Epidermal melanocyte (primary cell): ENCODE measurements around the gene NT5DC3.

Experiments
- DNase-seq: peaks from one replicate; pipeline ENCODE4 v3.0.0; 2011; ENCODE audit warnings: low spot score; ENCODE audit not compliant: insufficient read length

Gene NT5DC3

DNA sequence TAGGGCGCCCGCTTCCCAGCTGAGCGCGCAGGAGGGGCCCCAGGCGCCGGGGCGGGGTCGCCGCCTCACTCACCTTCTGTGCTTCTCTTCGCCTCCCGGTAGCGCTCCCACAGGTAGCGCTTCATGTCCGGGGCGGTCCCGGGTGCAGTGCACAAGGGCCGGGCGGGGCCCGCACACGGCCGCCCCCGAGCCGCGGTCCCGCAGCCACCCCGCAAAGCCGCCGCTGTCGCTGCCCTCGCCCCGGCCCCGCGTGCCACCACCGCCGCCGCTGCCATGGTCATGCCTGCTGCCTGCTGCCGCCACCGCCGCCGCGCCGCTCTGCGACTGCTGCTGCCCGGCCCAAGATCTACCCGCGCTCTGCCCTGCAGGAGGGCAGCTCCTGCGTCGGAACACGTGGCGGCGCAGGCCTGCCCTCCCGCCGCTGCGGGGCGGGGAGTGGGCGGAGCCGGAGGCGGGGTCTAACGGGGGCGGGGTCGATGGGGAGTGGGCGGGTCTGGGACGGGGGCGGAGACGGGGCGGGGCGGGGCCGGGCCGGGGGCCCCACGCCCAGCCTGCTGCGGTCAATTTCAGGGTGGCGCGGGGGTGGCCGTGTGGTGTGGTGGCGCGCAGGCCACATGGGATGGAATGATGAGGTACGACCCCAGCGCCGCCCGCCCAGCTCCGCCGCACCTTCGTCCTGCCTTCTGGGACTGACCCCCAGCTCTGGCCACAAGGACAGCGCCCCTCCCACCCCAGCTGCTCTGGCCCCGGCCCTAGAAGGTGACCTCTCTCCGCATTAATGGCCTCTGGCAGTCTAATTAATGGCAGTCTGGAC, at the start of gene NT5DC3:
TSS of gene NT5DC3 (minus strand) at position 359 of the 814 bp plus-strand sequence. CDS start at position 281, 78 bp downstream.
- peak; percentile 54 for DNase-seq

DNA sequence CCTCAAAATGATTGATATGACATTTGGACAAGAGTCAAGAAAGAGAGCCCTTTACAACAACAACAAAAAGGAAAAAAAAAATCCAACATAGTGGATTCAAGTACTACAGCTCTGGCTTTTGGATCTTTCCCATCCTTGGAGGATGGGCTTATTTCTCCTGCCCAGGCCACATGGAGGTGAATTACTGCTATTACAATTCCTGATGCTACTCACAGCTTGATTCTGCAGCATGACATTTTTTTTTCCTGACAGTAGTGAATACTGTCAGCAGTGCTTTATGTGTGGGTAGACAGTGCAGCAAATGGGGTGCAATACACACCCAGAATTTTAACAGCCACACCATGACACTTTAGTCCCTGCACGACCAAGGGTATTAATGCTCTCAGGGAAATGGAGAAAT, 46.7 kb upstream of the NT5DC3 start:
- DNase-seq = no peak

DNA sequence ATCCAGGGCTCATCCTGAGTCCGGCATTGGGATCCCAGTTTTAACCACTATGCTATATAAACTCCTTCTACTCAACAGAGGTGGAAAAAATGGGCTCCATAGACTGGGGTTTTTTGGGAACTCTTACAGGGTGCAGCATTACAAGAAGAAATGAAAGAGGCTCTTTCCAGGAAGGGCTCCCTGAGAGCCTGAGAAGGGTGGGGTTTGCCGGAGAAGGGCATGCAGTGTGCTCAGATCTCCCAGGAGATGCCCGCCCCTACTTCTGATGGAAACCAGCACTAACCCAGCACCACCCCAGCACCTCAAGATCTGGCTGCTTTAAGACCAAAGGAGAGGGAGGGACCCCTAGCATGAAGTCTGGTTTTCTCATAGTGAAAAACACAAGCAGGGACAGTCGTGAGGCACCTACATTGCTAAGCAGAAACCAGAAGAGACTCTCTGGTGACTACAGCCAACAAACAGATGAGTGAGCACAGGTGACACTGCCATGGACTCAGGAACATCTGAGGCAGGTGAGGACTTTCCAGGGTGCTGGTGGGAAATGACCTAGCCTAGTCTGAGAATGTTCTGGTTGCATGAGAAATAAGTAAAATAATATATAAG, 45.3 kb upstream of the NT5DC3 start:
- no peak for DNase-seq

DNA sequence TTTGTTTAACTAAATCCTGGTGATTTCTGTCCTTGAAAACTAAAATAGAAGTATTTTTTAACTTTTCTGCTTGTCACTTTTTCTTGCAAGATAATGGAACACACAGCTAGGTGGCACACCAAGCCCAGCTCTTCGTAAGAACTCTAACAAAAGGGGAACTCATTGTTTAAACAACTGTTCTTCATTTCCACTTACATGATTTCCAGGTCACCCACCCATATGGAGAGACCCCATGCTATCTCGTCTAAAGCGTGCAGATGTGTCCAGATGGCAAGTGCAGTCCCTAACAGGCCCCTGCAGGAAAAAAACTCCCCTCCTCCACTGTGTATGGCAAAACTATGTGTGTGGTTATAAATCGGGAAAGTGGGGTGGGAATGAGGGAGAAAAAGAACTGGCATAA, 43.3 kb upstream of the NT5DC3 start:
- DNase-seq = no peak

DNA sequence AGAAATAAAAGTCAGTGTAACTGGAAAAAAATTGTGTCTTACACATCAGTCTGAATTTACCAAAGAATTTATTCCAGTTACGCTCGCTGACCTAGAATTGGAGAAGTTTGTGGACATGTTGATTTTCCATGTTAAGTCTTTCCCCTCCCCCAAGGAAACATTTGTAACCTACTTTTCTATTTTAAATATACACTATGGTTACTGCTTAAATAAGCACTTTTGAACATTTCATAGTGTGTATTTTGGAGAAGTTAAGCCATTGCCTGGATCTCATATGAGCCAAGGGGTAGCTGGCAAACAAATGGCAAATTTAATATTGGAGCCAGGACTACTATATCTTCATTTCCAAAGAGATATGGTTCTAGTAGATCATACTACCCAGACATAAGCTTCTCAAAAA, 42.9 kb upstream of the NT5DC3 start:
- DNase-seq = no peak

DNA sequence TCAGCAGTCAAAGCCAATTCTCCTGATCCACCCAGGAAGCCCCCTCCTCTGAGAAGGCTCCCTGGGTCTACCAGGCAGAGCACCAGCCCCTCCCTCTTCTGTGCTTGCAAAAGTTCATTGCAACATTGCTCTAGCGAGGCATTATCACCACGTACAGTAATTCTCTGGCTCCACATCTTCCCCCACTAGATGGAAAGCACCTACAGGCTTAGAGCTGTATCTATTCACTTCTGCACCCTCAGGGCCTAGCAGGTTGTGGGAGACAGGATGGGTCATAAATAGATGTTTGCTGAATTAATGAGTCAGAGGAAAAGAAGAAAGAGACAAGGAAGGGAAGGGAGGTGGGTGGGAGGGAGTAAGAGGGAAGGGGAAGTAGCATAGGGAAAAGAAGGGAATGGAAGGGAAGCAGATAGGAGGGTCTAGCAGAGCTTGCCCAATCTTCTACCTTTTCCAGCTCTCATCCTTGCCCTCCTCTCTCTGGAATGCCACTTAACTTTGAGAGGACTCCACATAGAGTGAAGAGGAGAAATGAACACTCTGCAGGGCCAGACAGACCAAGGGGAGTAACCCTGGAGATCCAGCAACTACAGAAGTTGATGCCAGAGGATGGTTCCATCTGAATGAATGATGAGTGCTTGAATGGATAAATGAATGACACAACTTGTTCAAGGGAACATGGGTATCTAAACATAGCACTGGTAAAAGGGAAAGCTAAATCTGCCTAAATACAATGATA, 42.0 kb upstream of the NT5DC3 start:
- no peak for DNase-seq

DNA sequence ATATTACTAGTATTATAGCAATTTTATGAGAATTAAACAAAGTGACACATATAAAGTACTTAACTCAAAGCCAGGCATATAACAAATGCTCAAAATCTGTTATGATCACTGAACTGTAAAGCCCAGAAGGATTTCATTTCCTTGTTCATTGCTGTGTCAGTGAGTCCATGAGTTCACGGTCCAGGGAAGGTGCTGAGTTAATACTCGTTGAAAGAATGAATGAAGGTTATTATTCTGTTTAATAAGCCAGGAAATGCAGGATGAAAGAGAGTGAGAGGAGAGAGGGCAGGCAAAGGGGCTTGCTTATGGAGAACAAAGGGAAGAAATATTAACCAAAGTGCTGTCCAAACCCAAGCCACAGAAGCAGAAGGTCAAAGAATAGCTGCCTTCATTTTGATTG, 40.2 kb upstream of the NT5DC3 start:
- DNase-seq = no peak

DNA sequence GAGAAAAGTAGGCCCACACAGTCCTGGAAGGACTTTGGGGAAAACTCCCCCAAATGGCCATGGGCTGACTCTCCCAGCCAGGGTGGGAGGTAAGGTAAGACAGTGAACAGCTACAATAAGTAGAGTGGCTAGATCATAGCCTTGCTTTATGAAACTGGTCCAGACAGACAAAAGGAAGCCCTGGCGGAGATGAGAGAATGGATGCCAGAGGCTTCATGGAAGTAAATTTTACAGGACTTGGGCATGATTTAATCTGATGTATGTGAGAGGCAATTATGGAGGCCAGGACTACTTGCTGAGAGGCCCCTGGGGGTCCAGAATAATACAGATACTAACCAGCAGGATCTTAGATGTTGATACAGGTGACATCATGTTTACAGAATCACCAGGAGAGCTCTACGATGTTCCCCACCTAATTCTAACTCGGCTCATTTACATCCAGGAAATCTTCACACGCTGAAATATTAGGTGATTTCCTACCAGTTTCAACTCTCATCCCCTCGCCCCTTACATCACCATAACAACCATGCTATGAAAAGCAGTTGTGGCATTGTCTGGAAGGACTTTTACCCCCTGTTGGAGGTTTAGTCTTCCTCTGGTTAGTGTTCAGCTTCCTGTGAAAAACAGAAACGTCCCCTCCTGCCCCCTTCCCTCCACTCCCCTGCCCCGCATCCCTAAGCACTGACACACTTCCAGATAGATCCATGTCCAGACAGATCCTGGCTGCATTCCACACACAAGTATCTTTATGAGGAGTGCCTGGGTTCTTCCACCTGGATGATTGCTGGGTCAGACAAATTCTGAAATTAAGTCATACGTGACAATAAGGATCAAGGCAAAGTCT, 39.5 kb upstream of the NT5DC3 start:
- DNase-seq = no peak

DNA sequence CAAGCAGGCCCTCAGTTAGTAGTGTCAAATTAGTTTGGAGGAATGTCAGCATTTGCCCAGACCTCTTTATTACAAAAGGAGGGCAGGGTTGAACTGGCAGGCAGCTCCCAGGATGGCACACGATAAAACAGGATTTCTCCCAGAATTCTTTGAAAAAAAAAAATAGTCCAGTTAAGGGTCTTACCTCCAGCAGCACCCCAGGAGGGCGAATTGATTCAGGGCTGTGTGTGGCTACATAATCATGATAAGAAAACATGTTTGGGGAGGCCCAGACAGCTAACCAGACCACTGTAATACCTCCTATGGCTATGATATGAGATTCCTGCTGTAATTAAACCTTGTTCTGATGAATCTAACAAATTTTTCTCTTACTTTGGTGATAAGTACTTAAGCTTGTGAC, 38.8 kb upstream of the NT5DC3 start:
- no peak for DNase-seq

DNA sequence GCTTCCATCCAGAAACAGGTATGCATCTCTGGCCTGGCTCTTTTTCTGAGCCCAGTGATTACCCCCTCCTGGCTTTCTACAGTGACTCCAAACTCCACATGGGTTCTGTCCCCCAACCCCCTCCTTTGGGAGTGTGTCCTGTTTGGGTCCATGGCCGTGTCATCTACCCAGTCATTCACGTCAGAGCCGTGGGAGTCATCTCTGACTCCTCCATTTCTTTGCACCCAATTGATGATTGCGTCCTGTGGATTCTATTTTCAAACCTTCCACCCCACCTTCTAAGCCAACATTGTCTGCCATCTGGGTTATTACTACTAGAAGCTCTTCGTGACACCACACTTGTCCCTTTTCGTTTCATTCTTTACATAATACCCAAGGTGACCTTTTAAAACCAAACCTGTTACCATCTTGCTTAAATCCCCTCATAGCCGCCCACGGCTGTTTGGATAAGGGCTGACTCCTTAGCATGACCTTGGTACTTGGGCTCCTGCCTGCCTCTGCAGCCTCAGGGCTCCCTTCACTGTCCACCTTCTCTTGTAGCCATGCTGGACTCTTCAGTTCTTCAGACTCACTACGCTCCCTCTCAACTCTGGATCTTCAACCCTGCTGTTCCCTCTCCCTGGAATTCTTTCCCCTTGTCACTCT, 38.1 kb upstream of the NT5DC3 start:
- DNase-seq = no peak

DNA sequence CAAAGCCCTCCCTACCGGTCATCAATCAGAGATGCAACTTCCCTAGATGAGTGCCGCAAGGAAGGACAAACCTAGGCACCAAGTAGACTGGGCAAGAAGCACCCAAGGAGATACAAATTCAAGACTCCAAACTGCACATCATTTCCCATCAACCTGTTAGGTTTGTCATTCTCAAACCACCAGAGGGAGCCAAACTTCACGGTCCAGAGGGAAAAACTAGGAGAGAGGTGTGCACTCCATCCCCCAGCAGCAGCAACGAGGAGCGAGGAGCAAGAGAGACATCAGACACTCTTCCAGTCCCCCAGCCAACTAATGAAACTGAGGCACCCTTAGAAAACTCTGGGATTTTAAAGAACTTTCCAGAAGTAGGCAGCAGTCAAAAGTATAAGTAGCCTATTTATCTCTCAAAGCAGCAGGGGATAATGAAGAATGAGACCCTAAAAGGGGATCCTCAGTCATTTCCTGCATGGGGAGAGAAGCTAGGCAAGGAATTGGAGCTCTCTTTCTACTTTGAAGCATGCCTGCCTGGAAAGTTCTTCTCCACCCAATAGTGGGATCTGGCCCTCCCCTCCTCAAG, 37.0 kb upstream of the NT5DC3 start:
- DNase-seq = peak; percentile 54

DNA sequence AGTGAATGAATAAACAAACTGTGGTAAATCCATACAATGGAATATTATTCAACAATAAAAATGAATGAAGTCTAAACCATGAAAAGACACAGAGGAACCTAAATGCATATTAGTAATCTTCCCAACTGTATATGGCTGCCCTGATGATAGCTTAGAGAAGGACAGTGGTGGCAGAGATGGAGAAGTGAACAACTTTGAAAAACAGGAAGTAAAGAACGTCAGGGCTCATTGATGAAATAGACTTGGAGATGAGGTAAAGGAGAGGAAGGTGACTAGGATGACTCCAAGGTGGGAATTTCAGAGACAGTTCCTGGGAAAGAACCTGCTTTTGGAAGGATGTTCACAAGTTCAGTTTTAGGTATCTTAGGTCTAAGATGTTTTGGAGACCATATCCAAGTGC, 36.3 kb upstream of the NT5DC3 start:
- no peak for DNase-seq

DNA sequence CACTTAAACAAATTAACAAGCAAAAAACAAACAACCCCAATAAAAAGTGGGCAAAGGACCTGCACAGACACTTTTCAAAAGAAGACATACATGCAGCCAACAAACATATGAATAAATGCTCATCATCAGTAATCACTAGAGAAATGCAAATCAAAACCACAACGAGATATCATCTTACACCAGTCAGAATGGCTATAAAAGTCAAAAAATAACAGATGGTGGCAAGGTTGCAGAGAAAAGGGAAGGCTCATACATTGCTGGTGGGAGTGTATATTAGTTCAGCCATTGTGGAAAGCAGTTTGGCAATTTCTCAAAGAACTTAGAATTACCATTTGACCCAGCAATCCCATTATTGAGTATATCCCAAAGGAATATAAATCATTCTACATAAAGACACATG, 34.6 kb upstream of the NT5DC3 start:
- no peak for DNase-seq

DNA sequence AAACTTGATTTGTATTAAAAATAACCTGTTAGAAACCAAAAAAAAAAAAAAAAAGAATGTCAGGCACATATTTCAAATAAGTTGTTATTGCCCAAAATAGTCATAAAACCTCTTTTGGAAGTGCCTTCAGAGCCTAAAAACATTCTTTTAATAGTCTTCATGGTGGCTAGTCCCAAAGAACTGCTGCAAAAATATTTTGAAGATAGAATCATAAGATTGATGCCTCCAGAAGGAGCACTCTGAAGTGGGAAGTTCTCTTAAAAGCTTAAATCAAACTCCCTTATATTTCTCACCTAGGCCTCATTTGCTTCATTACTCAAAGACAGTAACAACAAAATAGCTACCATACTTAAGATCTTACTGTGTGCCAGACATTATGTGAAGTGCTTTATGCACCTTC, 27.2 kb upstream of the NT5DC3 start:
- no peak for DNase-seq

DNA sequence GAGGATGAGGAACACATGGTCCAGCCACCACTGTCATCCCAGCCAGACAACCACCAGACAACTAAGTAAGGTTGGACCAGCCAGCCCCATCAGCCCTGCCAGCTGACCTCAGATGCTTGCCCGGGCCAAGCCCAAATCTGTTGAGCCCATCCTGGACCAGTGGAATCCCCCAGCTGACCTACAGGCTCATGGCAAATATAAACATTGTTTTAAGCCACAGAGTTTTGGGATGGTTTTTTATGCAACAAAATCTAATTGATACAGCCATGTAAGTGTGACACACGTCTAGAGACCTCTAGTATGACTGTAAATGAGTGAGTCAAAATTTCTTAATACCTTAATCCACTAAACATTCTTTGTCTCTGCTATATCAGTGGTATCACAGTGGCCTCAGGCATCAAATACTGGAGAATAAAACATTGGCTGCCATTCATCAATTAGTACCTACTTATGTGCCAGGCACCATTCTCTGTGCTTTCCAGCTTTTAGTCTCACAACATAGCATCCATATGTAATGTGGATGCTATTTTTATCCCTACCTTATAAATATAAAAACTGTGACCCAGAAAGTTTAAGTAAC, 24.2 kb upstream of the NT5DC3 start:
- DNase-seq = no peak

DNA sequence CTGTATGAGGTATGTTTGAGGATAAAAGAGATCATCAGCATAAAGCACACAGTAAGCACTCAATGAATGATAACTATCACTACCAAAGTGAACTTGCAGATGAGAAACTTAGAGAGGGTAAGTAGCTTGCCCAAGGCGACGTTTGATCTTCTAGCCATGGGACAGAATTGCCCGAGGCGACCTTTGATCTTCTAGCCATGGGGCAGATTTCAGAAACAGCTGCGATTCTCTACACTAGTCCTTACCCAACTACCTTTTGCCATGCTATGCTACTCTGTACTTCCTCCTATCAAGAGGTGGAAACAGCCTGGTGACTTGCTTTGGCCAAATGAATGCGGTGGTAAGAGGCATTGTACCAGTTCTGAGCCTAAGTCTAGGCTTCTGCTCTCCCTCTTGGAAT, 23.7 kb upstream of the NT5DC3 start:
- no peak for DNase-seq

DNA sequence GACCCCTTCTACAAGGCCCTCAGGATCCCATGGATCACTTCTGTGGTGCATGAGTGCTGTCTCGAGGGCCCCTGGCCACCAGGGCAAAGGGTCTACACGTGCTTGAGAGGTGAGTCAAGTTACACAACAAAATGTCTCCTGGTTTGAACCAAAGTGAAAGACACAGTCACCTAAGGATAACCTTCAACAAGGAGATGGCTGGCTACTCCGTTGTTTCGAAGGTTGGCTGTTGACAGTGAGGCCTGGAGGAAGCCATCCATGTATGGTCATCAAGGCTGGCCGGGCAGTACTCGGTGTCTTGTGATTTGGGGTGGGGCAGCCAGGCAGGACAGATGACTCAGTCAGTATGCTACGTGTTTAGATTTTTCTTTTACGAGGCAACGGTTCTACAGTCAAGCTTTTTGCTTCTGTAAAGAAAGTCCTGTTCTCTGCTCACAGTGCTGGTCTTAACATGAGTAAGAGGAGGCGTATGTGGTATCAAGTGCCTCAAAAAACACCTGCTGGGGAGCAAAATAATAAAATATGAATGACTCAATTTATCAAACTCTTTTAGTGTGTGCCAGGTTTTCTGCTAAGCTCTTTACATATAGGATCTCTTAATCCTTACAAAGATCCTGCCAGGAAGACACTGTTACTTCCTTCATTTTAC, 18.0 kb upstream of the NT5DC3 start:
- peak; percentile 50 for DNase-seq

DNA sequence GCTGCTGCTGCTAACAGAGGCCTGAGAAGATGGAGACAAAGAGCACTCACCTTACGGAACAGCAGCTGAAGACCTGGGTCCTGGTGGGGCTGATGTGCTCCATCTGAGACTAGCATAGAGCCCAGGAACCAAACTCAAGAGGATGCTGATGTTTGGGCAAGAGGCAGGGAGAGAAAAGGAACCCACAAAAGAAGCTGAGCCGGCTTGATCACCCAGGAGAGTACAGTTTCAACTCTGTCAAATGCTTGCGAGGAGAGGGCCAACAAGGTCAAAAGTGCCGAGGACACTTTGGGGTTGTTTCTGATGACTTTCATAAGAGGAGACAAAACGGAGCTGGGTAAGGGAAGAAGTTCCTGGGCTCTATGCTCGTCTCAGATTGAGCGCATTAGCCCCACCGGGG, 17.3 kb upstream of the NT5DC3 start:
- DNase-seq = no peak

DNA sequence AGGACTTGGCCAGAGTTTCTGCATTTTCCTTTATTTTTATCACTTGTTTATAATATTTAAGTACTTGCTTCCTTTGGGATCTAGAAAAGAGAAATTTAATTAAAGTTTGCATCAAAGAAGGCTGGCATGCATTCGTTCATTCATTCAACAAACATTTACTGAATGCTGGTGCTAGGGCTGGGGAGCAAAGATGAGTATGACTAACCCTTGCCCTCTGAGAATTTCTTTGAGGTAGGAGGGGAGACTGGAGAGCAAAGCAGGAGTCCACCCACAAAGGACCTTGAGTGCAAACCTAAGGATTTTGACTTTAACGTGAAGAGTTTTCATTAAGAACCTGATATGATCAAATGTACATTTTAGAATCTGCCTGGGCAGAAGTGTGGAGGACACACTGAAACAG, 16.1 kb upstream of the NT5DC3 start:
- no peak for DNase-seq
